Psoas muscle (tissue), 8 donors: ENCODE measurements around the gene TPCN1. TPM values are rescaled to one million over a fixed set of nuclear protein-coding genes. Genes with fewer than 3 reads are reported as not detected.

Experiments used
- ATAC-seq, 4 donors: fragments of 200-7000 bp; cut with Tn5 transposase; one replicate each; pipeline ENCODE4 v1.9.1; 2020; ENCODE audit warnings: moderate library complexity in 3 of 4, mild to moderate bottlenecking in 2 of 4
- DNase-seq, 2 donors: peaks; one replicate each; pipeline ENCODE4 v3.0.0-alpha.2; 2020
- H3K27ac ChIP-seq: fragments of 200-600 bp; one replicate; pipeline ENCODE4 v1.8.0; 2022
- H3K27me3 ChIP-seq, 3 donors: fragments of 200-600 bp in 1 of 3; one replicate each; pipeline versions ENCODE4 v1.6.1 to v1.8.0; 2013 to 2022; ENCODE audit warnings: low read length in 2 of 3, mild to moderate bottlenecking in 2 of 3, moderate library complexity in 1 of 3; ENCODE audit not compliant: insufficient read depth in 3 of 3
- H3K36me3 ChIP-seq, 2 donors: fragments of 200-600 bp in 1 of 2; one replicate each; pipeline versions ENCODE4 v1.6.1 to v1.8.0; 2013 to 2022; ENCODE audit warnings: low read depth in 1 of 2, mild to moderate bottlenecking in 1 of 2, moderate library complexity in 1 of 2; ENCODE audit not compliant: insufficient read depth in 1 of 2
- H3K4me1 ChIP-seq: fragments of 200-600 bp; one replicate; pipeline ENCODE4 v1.8.0; 2022
- H3K4me3 ChIP-seq: fragments of 200-600 bp; one replicate; pipeline ENCODE4 v1.8.0; 2022; ENCODE audit warnings: mild to moderate bottlenecking
- H3K9me3 ChIP-seq: fragments of 200-600 bp; one replicate; pipeline ENCODE4 v1.8.0; 2022
- CTCF ChIP-seq: fragments of 200-600 bp; IDR thresholded peaks from one replicate; pipeline ENCODE4 v1.8.0; 2022; ENCODE audit warnings: antibody characterized with exemption
- WGBS, 3 donors: extraction: QIAGEN DNeasy Blood & Tissue Kit; methylation state at CpG; one replicate each; pipeline versions ENCODE4 v1.1.6 to v1.1.7; 2013; 5-methylcytosine and 5-hydroxymethylcytosine counted together
- intact Hi-C, 2 donors: fragments of 100-400 bp; cut with DNase I; formaldehyde crosslinking; loops; one replicate each; pipeline versions ENCODE4 v1.11.0 to v1.14.2; 2022
- polyA plus RNA-seq, 3 donors: library from polyadenylated mRNA; stranded (reverse); fragments of 200-250 nt; gene quantifications; one replicate each; pipeline ENCODE4 v1.2.3, GENCODE V29; 2013
- total RNA-seq, 4 donors: library from RNA; stranded (reverse); fragmentation: NEBNext Ultra II Directional in 2 of 4; extraction: Animal tissue kit (Norgen Biotek cat#: 25700) in 2 of 4; gene quantifications; one replicate each; pipeline versions ENCODE4 v1.2.1 to v1.2.4, GENCODE V29; 2021 to 2023
- donor health status: healthy with polysubstance abuse.
- donor health status: DM: no; HTN: no; CAD: no; lungs with moderate emphysema.
- donor health status: Bipolar disorder and iron deficiency.
- donor health status: healthy.
- donor health status: DM: yes; HTN: yes; CAD: no.
- donor health status: DM: no; HTN: no; CAD: no.
- donor health status: DM: no; HTN: no; CAD: no.
- donor health status: DM: yes; HTN: yes; CAD: no.

The TPCN1 gene
- total and polyA plus RNA-seq, 7 donors: 7.6 to 36.2 (median 25.2) TPM

- H3K27me3 ChIP-seq: no peaks in the 10 kb centered on the region
- peak overlapping the region; percentile 58 for H3K4me3 ChIP-seq
- intact Hi-C loops: no loop called here
- peaks cover 0 to 3% of the 10 kb centered on the region in 2 donors for H3K36me3 ChIP-seq
- WGBS, 3 donors: 22 to 44% (median 25%) methylated on average over 16 of the region's 16 CpGs
- no peaks in the 10 kb centered on the region for H3K9me3 ChIP-seq
- no peak for TF ChIP-seq CTCF
- DNase-seq (peak in 1 of 2 donors; percentile 77), ATAC-seq (no peak)
- peak overlapping the region; percentile 95 for H3K27ac ChIP-seq
- H3K4me1 ChIP-seq: peaks cover 89% of the 10 kb centered on the region
Measured at GRCh38 chr12:113244478-113244958, 23.3 kb downstream of the TPCN1 start.

- Histone ChIP-seq H3K27ac (peak overlapping the region; percentile 95), H3K36me3 (peaks cover 0 to 9% of the 10 kb centered on the region in 2 donors), H3K9me3 (no peaks in the 10 kb centered on the region), H3K4me3 (peak overlapping the region; percentile 59), H3K4me1 (peaks cover 77% of the 10 kb centered on the region), H3K27me3 (no peaks in the 10 kb centered on the region)
- intact Hi-C loops: no loop called here
- peak; percentile 33 to 67 (median 53) for ATAC-seq
- 6 to 10% (median 7%) methylated on average over 19 of the region's 19 CpGs for WGBS, 3 donors
- DNase-seq: peak; percentile 78 to 87
- TF ChIP-seq CTCF: no peak
Measured at GRCh38 chr12:113245695-113246477, 24.6 kb downstream of the TPCN1 start.

- intact Hi-C loops: no loop called here
- H3K27ac ChIP-seq: peak overlapping the region; percentile 95
- WGBS, 3 donors: 21 to 36% (median 32%) methylated on average over 17 to 18 of the region's 18 CpGs
- no peaks in the 10 kb centered on the region for H3K9me3 ChIP-seq
- H3K27me3 ChIP-seq: no peaks in the 10 kb centered on the region
- H3K4me3 ChIP-seq: peak overlapping the region; percentile 59
- no peak for ATAC-seq
- no peak for TF ChIP-seq CTCF
- H3K36me3 ChIP-seq: peaks cover 0 to 9% of the 10 kb centered on the region in 2 donors
- peaks cover 74% of the 10 kb centered on the region for H3K4me1 ChIP-seq
- DNase-seq: no peak
Measured at GRCh38 chr12:113246478-113247122, 25.3 kb downstream of the TPCN1 start.

- H3K27ac ChIP-seq: peak overlapping the region; percentile 95
- peaks cover 0 to 9% of the 10 kb centered on the region in 2 donors for H3K36me3 ChIP-seq
- ATAC-seq: no peak
- DNase-seq: peak in 1 of 2 donors; percentile 60
- peak overlapping the region; percentile 59 for H3K4me3 ChIP-seq
- intact Hi-C loops: no loop called here
- no peaks in the 10 kb centered on the region for H3K9me3 ChIP-seq
- 69 to 83% (median 71%) methylated on average over 21 of the region's 21 CpGs for WGBS, 3 donors
- TF ChIP-seq CTCF: no peak
- no peaks in the 10 kb centered on the region for H3K27me3 ChIP-seq
- peaks cover 76% of the 10 kb centered on the region for H3K4me1 ChIP-seq
Measured at GRCh38 chr12:113247123-113248050, 26.1 kb downstream of the TPCN1 start.
